Measurements from ENCODE around the gene TECTB.
A peak's percentile ranks its signal among the peaks of the same experiment; 100 is the strongest.

The TECTB gene

DNA sequence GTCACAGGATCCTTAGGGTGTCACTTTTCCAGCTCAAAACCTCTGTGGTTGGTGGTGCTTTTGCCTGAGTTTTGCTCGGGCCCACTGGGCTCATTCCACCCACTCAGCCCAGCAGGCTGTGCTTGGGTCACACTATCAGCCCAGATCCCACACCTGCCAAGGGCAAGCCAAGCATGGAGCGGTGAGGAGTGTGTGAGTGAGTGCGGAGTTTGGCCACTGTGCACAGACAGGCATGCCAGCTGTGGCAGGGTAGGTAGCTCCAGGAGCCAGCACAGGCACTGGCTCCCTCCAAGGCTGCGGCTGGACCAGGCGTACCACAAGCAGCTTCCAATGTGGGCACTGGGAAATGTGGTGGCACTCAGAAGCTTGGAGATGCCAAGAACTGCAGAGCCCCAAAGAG is 43.9 kb upstream of the TECTB start:
- WGBS, result 68% methylated on average over 5 of the region's 5 CpGs
- H2AK5ac ChIP-seq (ENCODE audit: low read length, severe bottlenecking), result no peak overlapping the region

GRCh38 chr10:112240441-112240840 is 42.8 kb upstream of the TECTB start:
- H3K18ac ChIP-seq (ENCODE audit: low read depth in 1 of 2, low read length in 2 of 2), result no peak overlapping the region
- no peaks in the 10 kb centered on the region for H3K79me1 ChIP-seq (replicated peaks; ENCODE audit: low read length, poor library complexity, severe bottlenecking)
- no peak overlapping the region for H3K23ac ChIP-seq (ENCODE audit: low read length in 2 of 2)
- H4K91ac ChIP-seq (ENCODE audit: low read length), result no peak overlapping the region
- H2AFZ ChIP-seq (ENCODE audit: low read depth, low read length), result no peak overlapping the region
- no peak overlapping the region for H3K14ac ChIP-seq (ENCODE audit: low read length in 2 of 2)
- H3K4me2 ChIP-seq (ENCODE audit: low read length, poor library complexity, severe bottlenecking), result no peak overlapping the region
- peaks cover 0 to 3% of the 10 kb centered on the region in 2 experiments for H3K36me3 ChIP-seq (ENCODE audit: control insufficient read depth in 1 of 2, insufficient read depth in 2 of 2, low read depth in 1 of 2, low read length in 2 of 2)
- no peak overlapping the region for H3K9ac ChIP-seq (ENCODE audit: low read length)
- H4K8ac ChIP-seq (ENCODE audit: low read length), result no peak overlapping the region
- 84% methylated on average over 13 of the region's 13 CpGs for whole genome bisulfite sequencing
- H2BK12ac ChIP-seq (ENCODE audit: low read length in 2 of 2), result no peak overlapping the region
- no peak overlapping the region for H2BK120ac ChIP-seq (ENCODE audit: low read depth, low read length)
- H2BK5ac ChIP-seq (ENCODE audit: low read depth, low read length, poor library complexity, severe bottlenecking), result no peak overlapping the region
- H3K27me3 ChIP-seq (ENCODE audit: control insufficient read depth in 1 of 2, insufficient read depth in 1 of 2, low read length in 2 of 2), result no peaks in the 10 kb centered on the region
- no peak overlapping the region for H3K4me3 ChIP-seq (ENCODE audit: insufficient read depth in 1 of 2, low read depth in 1 of 2, low read length in 2 of 2)
- no peak overlapping the region for H2BK15ac ChIP-seq (ENCODE audit: low read depth, poor library complexity, severe bottlenecking)
- no peak overlapping the region for H3K4ac ChIP-seq (ENCODE audit: low read depth in 1 of 2, low read length in 2 of 2)
- no peak overlapping the region for H2AK5ac ChIP-seq (ENCODE audit: low read length, severe bottlenecking)
- no peaks in the 10 kb centered on the region for H3K4me1 ChIP-seq (ENCODE audit: control insufficient read depth, insufficient read depth, low read depth, low read length)
- peaks cover 28% of the 10 kb centered on the region for H3K9me3 ChIP-seq (ENCODE audit: control insufficient read depth, low read length)
- no peak for DNase-seq
- no peak overlapping the region for H3K27ac ChIP-seq (ENCODE audit: low read length, poor library complexity, severe bottlenecking)

More for the DNA sequence above, 43.9 kb upstream of the TECTB start:
- H2BK15ac ChIP-seq (ENCODE audit: low read depth, poor library complexity, severe bottlenecking), result no peak overlapping the region
- no peaks in the 10 kb centered on the region for H3K79me1 ChIP-seq (replicated peaks; ENCODE audit: low read length, poor library complexity, severe bottlenecking)
- no peak overlapping the region for H3K27ac ChIP-seq (ENCODE audit: low read length, poor library complexity, severe bottlenecking)
- peaks cover 0 to 3% of the 10 kb centered on the region in 2 experiments for H3K36me3 ChIP-seq (ENCODE audit: control insufficient read depth in 1 of 2, insufficient read depth in 2 of 2, low read depth in 1 of 2, low read length in 2 of 2)
- no peak overlapping the region for H3K23ac ChIP-seq (ENCODE audit: low read length in 2 of 2)
- H3K4me3 ChIP-seq (ENCODE audit: insufficient read depth in 1 of 2, low read depth in 1 of 2, low read length in 2 of 2), result no peak overlapping the region
- H3K14ac ChIP-seq (ENCODE audit: low read length in 2 of 2), result no peak overlapping the region
- H2BK5ac ChIP-seq (ENCODE audit: low read depth, low read length, poor library complexity, severe bottlenecking), result no peak overlapping the region
- no peak overlapping the region for H3K18ac ChIP-seq (ENCODE audit: low read depth in 1 of 2, low read length in 2 of 2)
- no peak overlapping the region for H2BK120ac ChIP-seq (ENCODE audit: low read depth, low read length)
- H3K27me3 ChIP-seq (ENCODE audit: control insufficient read depth in 1 of 2, insufficient read depth in 1 of 2, low read length in 2 of 2), result no peaks in the 10 kb centered on the region
- H3K4me2 ChIP-seq (ENCODE audit: low read length, poor library complexity, severe bottlenecking), result no peak overlapping the region
- H2BK12ac ChIP-seq (ENCODE audit: low read length in 2 of 2), result no peak overlapping the region
- H4K8ac ChIP-seq (ENCODE audit: low read length), result no peak overlapping the region
- no peak overlapping the region for H4K91ac ChIP-seq (ENCODE audit: low read length)
- no peak overlapping the region for H2AFZ ChIP-seq (ENCODE audit: low read depth, low read length)
- H3K4me1 ChIP-seq (ENCODE audit: control insufficient read depth, insufficient read depth, low read depth, low read length), result no peaks in the 10 kb centered on the region
- no peak overlapping the region for H3K4ac ChIP-seq (ENCODE audit: low read depth in 1 of 2, low read length in 2 of 2)
- H3K9ac ChIP-seq (ENCODE audit: low read length), result no peak overlapping the region
- peaks cover 28% of the 10 kb centered on the region for H3K9me3 ChIP-seq (ENCODE audit: control insufficient read depth, low read length)
- DNase-seq, result no peak

DNA sequence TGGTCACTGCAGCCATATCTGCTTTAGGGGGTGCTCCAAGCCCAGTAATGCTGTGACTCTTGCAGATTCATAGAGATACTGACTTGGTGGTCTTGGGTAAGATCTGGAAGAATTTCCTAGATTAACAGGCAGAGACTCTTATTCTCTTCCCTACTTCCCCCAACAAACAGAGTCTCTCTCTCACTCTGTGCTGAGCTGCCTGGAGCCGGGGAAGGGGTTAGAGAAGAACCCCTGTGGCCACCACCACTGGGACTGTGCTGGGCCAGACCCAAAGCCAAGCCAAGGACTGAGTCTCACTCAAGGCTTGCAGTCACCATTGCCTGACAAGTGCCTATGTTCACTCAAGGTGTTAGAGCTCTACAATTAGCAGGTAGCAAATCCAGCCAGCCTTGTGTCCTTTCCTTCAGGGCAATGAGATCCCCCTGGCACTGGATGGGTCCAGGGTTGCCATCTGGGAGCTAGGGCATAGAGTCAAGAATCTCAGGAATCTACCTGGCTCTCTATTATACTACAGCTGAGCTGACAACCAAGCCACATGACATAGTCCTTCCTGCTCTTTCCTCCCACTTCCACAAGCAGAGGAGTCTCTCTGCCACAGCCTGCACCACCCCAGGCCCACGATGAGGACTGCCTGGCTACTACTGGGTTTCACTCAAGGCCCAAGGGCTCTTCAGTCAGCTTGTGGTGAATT is 41.4 kb upstream of the TECTB start:
- H4K91ac ChIP-seq (ENCODE audit: low read length), result no peak overlapping the region
- H2BK5ac ChIP-seq (ENCODE audit: low read depth, low read length, poor library complexity, severe bottlenecking), result no peak overlapping the region
- H3K4me1 ChIP-seq (ENCODE audit: control insufficient read depth, insufficient read depth, low read depth, low read length), result no peaks in the 10 kb centered on the region
- peaks cover 28% of the 10 kb centered on the region for H3K9me3 ChIP-seq (ENCODE audit: control insufficient read depth, low read length)
- WGBS, result 59% methylated on average over 2 of the region's 2 CpGs
- no peak overlapping the region for H2AK5ac ChIP-seq (ENCODE audit: low read length, severe bottlenecking)
- no peak overlapping the region for H2BK12ac ChIP-seq (ENCODE audit: low read length in 2 of 2)
- H3K36me3 ChIP-seq (ENCODE audit: control insufficient read depth in 1 of 2, insufficient read depth in 2 of 2, low read depth in 1 of 2, low read length in 2 of 2), result peaks cover 0 to 3% of the 10 kb centered on the region in 2 experiments
- H3K4me3 ChIP-seq (ENCODE audit: insufficient read depth in 1 of 2, low read depth in 1 of 2, low read length in 2 of 2), result no peak overlapping the region
- no peak overlapping the region for H3K27ac ChIP-seq (ENCODE audit: low read length, poor library complexity, severe bottlenecking)
- H3K27me3 ChIP-seq (ENCODE audit: control insufficient read depth in 1 of 2, insufficient read depth in 1 of 2, low read length in 2 of 2), result no peaks in the 10 kb centered on the region
- H3K4me2 ChIP-seq (ENCODE audit: low read length, poor library complexity, severe bottlenecking), result no peak overlapping the region
- H2BK120ac ChIP-seq (ENCODE audit: low read depth, low read length), result no peak overlapping the region
- no peak overlapping the region for H3K18ac ChIP-seq (ENCODE audit: low read depth in 1 of 2, low read length in 2 of 2)
- peak overlapping the region in 1 of 2 experiments; percentile 42 for H3K14ac ChIP-seq (ENCODE audit: low read length in 2 of 2)
- H2AFZ ChIP-seq (ENCODE audit: low read depth, low read length), result no peak overlapping the region
- DNase-seq, result no peak
- no peaks in the 10 kb centered on the region for H3K79me1 ChIP-seq (replicated peaks; ENCODE audit: low read length, poor library complexity, severe bottlenecking)
- H2BK15ac ChIP-seq (ENCODE audit: low read depth, poor library complexity, severe bottlenecking), result no peak overlapping the region
- no peak overlapping the region for H3K23ac ChIP-seq (ENCODE audit: low read length in 2 of 2)
- no peak overlapping the region for H4K8ac ChIP-seq (ENCODE audit: low read length)
- H3K9ac ChIP-seq (ENCODE audit: low read length), result no peak overlapping the region
- H3K4ac ChIP-seq (ENCODE audit: low read depth in 1 of 2, low read length in 2 of 2), result no peak overlapping the region

DNA sequence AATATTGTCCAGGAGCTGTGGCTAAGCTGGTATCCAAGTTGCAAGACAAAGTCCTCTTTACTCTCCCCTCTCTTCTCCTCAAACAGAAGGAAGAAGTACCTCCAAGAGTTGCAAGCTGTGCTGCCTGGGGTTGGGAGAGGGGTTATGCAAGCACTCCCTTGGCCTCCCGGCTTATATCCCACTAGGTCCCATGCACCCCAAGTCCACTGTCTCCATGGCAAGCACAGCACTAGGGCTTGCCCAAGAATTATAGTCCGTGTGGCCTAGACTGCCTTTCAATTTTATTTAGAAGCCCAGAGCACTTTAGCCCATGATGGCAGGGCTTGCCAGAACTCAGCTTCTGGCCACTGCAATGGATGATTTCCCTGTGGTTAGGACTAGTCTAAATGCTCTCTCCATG is 40.4 kb upstream of the TECTB start:
- Histone ChIP-seq H3K4me3 (ENCODE audit: insufficient read depth in 1 of 2, low read depth in 1 of 2, low read length in 2 of 2) (no peak overlapping the region), H3K27ac (ENCODE audit: low read length, poor library complexity, severe bottlenecking) (no peak overlapping the region), H2AK5ac (ENCODE audit: low read length, severe bottlenecking) (no peak overlapping the region), H4K91ac (ENCODE audit: low read length) (no peak overlapping the region), H3K9ac (ENCODE audit: low read length) (no peak overlapping the region), H2BK120ac (ENCODE audit: low read depth, low read length) (no peak overlapping the region), H4K8ac (ENCODE audit: low read length) (no peak overlapping the region), H2BK5ac (ENCODE audit: low read depth, low read length, poor library complexity, severe bottlenecking) (no peak overlapping the region), H2BK12ac (ENCODE audit: low read length in 2 of 2) (no peak overlapping the region), H3K36me3 (ENCODE audit: control insufficient read depth in 1 of 2, insufficient read depth in 2 of 2, low read depth in 1 of 2, low read length in 2 of 2) (peaks cover 0 to 3% of the 10 kb centered on the region in 2 experiments), H3K23ac (ENCODE audit: low read length in 2 of 2) (no peak overlapping the region), H3K4me1 (ENCODE audit: control insufficient read depth, insufficient read depth, low read depth, low read length) (no peaks in the 10 kb centered on the region), H3K18ac (ENCODE audit: low read depth in 1 of 2, low read length in 2 of 2) (no peak overlapping the region), H3K27me3 (ENCODE audit: control insufficient read depth in 1 of 2, insufficient read depth in 1 of 2, low read length in 2 of 2) (no peaks in the 10 kb centered on the region), H3K4ac (ENCODE audit: low read depth in 1 of 2, low read length in 2 of 2) (no peak overlapping the region), H3K9me3 (ENCODE audit: control insufficient read depth, low read length) (peaks cover 28% of the 10 kb centered on the region), H2BK15ac (ENCODE audit: low read depth, poor library complexity, severe bottlenecking) (no peak overlapping the region), H3K14ac (ENCODE audit: low read length in 2 of 2) (no peak overlapping the region), H3K79me1 (replicated peaks; ENCODE audit: low read length, poor library complexity, severe bottlenecking) (no peaks in the 10 kb centered on the region), H2AFZ (ENCODE audit: low read depth, low read length) (no peak overlapping the region), H3K4me2 (ENCODE audit: low read length, poor library complexity, severe bottlenecking) (no peak overlapping the region)
- no peak for DNase-seq
- 55% methylated on average over 2 of the region's 2 CpGs for WGBS
